ENCODE data around the gene PXK.

The PXK gene

GRCh38 chr3:58346368-58346767 is 13.7 kb downstream of the PXK start:
- no peaks in the 10 kb centered on the region for H3K27me3 ChIP-seq (ENCODE audit: control insufficient read depth in 2 of 2, insufficient read depth in 2 of 2, low read length in 2 of 2)
- H3K9ac ChIP-seq (ENCODE audit: low read depth in 1 of 2, low read length in 2 of 2), result no peak overlapping the region
- peaks cover 0 to 3% of the 10 kb centered on the region in 2 donors for H3K4me1 ChIP-seq (ENCODE audit: control insufficient read depth in 2 of 2, insufficient read depth in 2 of 2, low read length in 2 of 2)
- no peaks in the 10 kb centered on the region for H3K9me3 ChIP-seq (ENCODE audit: control insufficient read depth in 2 of 2, low read length in 2 of 2)
- no peak overlapping the region for H3K4me3 ChIP-seq (ENCODE audit: low read length in 2 of 2)
- H3K36me3 ChIP-seq (ENCODE audit: control insufficient read depth in 2 of 2, insufficient read depth in 2 of 2, low read length in 2 of 2), result peaks cover 0 to 6% of the 10 kb centered on the region in 2 donors
- no peak overlapping the region for H3K27ac ChIP-seq (ENCODE audit: low read depth in 2 of 2, low read length in 2 of 2)

GRCh38 chr3:58347984-58348383 is 15.3 kb downstream of the PXK start:
- peaks cover 0 to 6% of the 10 kb centered on the region in 2 donors for H3K36me3 ChIP-seq (ENCODE audit: control insufficient read depth in 2 of 2, insufficient read depth in 2 of 2, low read length in 2 of 2)
- H3K27ac ChIP-seq (ENCODE audit: low read depth in 2 of 2, low read length in 2 of 2), result no peak overlapping the region
- no peaks in the 10 kb centered on the region for H3K27me3 ChIP-seq (ENCODE audit: control insufficient read depth in 2 of 2, insufficient read depth in 2 of 2, low read length in 2 of 2)
- no peak overlapping the region for H3K9ac ChIP-seq (ENCODE audit: low read depth in 1 of 2, low read length in 2 of 2)
- no peak overlapping the region for H3K4me3 ChIP-seq (ENCODE audit: low read length in 2 of 2)
- H3K4me1 ChIP-seq (ENCODE audit: control insufficient read depth in 2 of 2, insufficient read depth in 2 of 2, low read length in 2 of 2), result peaks cover 0 to 3% of the 10 kb centered on the region in 2 donors
- no peaks in the 10 kb centered on the region for H3K9me3 ChIP-seq (ENCODE audit: control insufficient read depth in 2 of 2, low read length in 2 of 2)

GRCh38 chr3:58349792-58350626 is 17.3 kb downstream of the PXK start:
- H3K36me3 ChIP-seq (ENCODE audit: control insufficient read depth in 2 of 2, insufficient read depth in 2 of 2, low read length in 2 of 2), result no peaks in the 10 kb centered on the region
- H3K4me3 ChIP-seq (ENCODE audit: low read length in 2 of 2), result no peak overlapping the region
- peak overlapping the region in 1 of 2 donors; percentile 33 for H3K27ac ChIP-seq (ENCODE audit: low read depth in 2 of 2, low read length in 2 of 2)
- H3K9ac ChIP-seq (ENCODE audit: low read depth in 1 of 2, low read length in 2 of 2), result no peak overlapping the region
- H3K9me3 ChIP-seq (ENCODE audit: control insufficient read depth in 2 of 2, low read length in 2 of 2), result no peaks in the 10 kb centered on the region
- no peaks in the 10 kb centered on the region for H3K27me3 ChIP-seq (ENCODE audit: control insufficient read depth in 2 of 2, insufficient read depth in 2 of 2, low read length in 2 of 2)
- no peaks in the 10 kb centered on the region for H3K4me1 ChIP-seq (ENCODE audit: control insufficient read depth in 2 of 2, insufficient read depth in 2 of 2, low read length in 2 of 2)

- H3K27ac ChIP-seq (ENCODE audit: low read depth in 2 of 2, low read length in 2 of 2), result peak overlapping the region in 1 of 2 donors; percentile 33
- peaks cover 0 to 4% of the 10 kb centered on the region in 2 donors for H3K4me1 ChIP-seq (ENCODE audit: control insufficient read depth in 2 of 2, insufficient read depth in 2 of 2, low read length in 2 of 2)
- H3K4me3 ChIP-seq (ENCODE audit: low read length in 2 of 2), result no peak overlapping the region
- no peaks in the 10 kb centered on the region for H3K36me3 ChIP-seq (ENCODE audit: control insufficient read depth in 2 of 2, insufficient read depth in 2 of 2, low read length in 2 of 2)
- no peaks in the 10 kb centered on the region for H3K27me3 ChIP-seq (ENCODE audit: control insufficient read depth in 2 of 2, insufficient read depth in 2 of 2, low read length in 2 of 2)
- no peaks in the 10 kb centered on the region for H3K9me3 ChIP-seq (ENCODE audit: control insufficient read depth in 2 of 2, low read length in 2 of 2)
- H3K9ac ChIP-seq (ENCODE audit: low read depth in 1 of 2, low read length in 2 of 2), result no peak overlapping the region
These were observed 17.9 kb downstream of the PXK start for GRCh38 chr3:58350627-58351013.

- no peak overlapping the region for H3K27ac ChIP-seq (ENCODE audit: low read depth in 2 of 2, low read length in 2 of 2)
- peaks cover 0 to 12% of the 10 kb centered on the region in 2 donors for H3K4me1 ChIP-seq (ENCODE audit: control insufficient read depth in 2 of 2, insufficient read depth in 2 of 2, low read length in 2 of 2)
- H3K27me3 ChIP-seq (ENCODE audit: control insufficient read depth in 2 of 2, insufficient read depth in 2 of 2, low read length in 2 of 2), result no peaks in the 10 kb centered on the region
- no peak overlapping the region for H3K4me3 ChIP-seq (ENCODE audit: low read length in 2 of 2)
- no peak overlapping the region for H3K9ac ChIP-seq (ENCODE audit: low read depth in 1 of 2, low read length in 2 of 2)
- H3K36me3 ChIP-seq (ENCODE audit: control insufficient read depth in 2 of 2, insufficient read depth in 2 of 2, low read length in 2 of 2), result no peaks in the 10 kb centered on the region
- no peaks in the 10 kb centered on the region for H3K9me3 ChIP-seq (ENCODE audit: control insufficient read depth in 2 of 2, low read length in 2 of 2)
These were observed 19.2 kb downstream of the PXK start for GRCh38 chr3:58351920-58352319.

- H3K9me3 ChIP-seq (ENCODE audit: control insufficient read depth in 2 of 2, low read length in 2 of 2), result no peaks in the 10 kb centered on the region
- no peaks in the 10 kb centered on the region for H3K36me3 ChIP-seq (ENCODE audit: control insufficient read depth in 2 of 2, insufficient read depth in 2 of 2, low read length in 2 of 2)
- no peak overlapping the region for H3K4me3 ChIP-seq (ENCODE audit: low read length in 2 of 2)
- H3K9ac ChIP-seq (ENCODE audit: low read depth in 1 of 2, low read length in 2 of 2), result no peak overlapping the region
- no peaks in the 10 kb centered on the region for H3K27me3 ChIP-seq (ENCODE audit: control insufficient read depth in 2 of 2, insufficient read depth in 2 of 2, low read length in 2 of 2)
- peaks cover 0 to 12% of the 10 kb centered on the region in 2 donors for H3K4me1 ChIP-seq (ENCODE audit: control insufficient read depth in 2 of 2, insufficient read depth in 2 of 2, low read length in 2 of 2)
- H3K27ac ChIP-seq (ENCODE audit: low read depth in 2 of 2, low read length in 2 of 2), result no peak overlapping the region
These were observed 19.9 kb downstream of the PXK start for GRCh38 chr3:58352626-58353025.

GRCh38 chr3:58353722-58354553 is 21.2 kb downstream of the PXK start:
- H3K9me3 ChIP-seq (ENCODE audit: control insufficient read depth in 2 of 2, low read length in 2 of 2), result no peaks in the 10 kb centered on the region
- no peaks in the 10 kb centered on the region for H3K27me3 ChIP-seq (ENCODE audit: control insufficient read depth in 2 of 2, insufficient read depth in 2 of 2, low read length in 2 of 2)
- peak overlapping the region in 1 of 2 donors; percentile 40 for H3K27ac ChIP-seq (ENCODE audit: low read depth in 2 of 2, low read length in 2 of 2)
- H3K4me3 ChIP-seq (ENCODE audit: low read length in 2 of 2), result peak overlapping the region in 1 of 2 donors; percentile 35
- peak overlapping the region in 1 of 2 donors; percentile 2 for H3K9ac ChIP-seq (ENCODE audit: low read depth in 1 of 2, low read length in 2 of 2)
- no peaks in the 10 kb centered on the region for H3K36me3 ChIP-seq (ENCODE audit: control insufficient read depth in 2 of 2, insufficient read depth in 2 of 2, low read length in 2 of 2)
- peaks cover 0 to 16% of the 10 kb centered on the region in 2 donors for H3K4me1 ChIP-seq (ENCODE audit: control insufficient read depth in 2 of 2, insufficient read depth in 2 of 2, low read length in 2 of 2)

GRCh38 chr3:58355179-58355578 is 22.5 kb downstream of the PXK start:
- Histone ChIP-seq H3K36me3 (ENCODE audit: control insufficient read depth in 2 of 2, insufficient read depth in 2 of 2, low read length in 2 of 2) (no peaks in the 10 kb centered on the region), H3K9me3 (ENCODE audit: control insufficient read depth in 2 of 2, low read length in 2 of 2) (no peaks in the 10 kb centered on the region), H3K27me3 (ENCODE audit: control insufficient read depth in 2 of 2, insufficient read depth in 2 of 2, low read length in 2 of 2) (no peaks in the 10 kb centered on the region), H3K4me1 (ENCODE audit: control insufficient read depth in 2 of 2, insufficient read depth in 2 of 2, low read length in 2 of 2) (peaks cover 0 to 16% of the 10 kb centered on the region in 2 donors), H3K4me3 (ENCODE audit: low read length in 2 of 2) (peak overlapping the region in 1 of 2 donors; percentile 1), H3K27ac (ENCODE audit: low read depth in 2 of 2, low read length in 2 of 2) (peak overlapping the region in 1 of 2 donors; percentile 68), H3K9ac (ENCODE audit: low read depth in 1 of 2, low read length in 2 of 2) (no peak overlapping the region)

- H3K27ac ChIP-seq (ENCODE audit: low read depth in 2 of 2, low read length in 2 of 2), result no peak overlapping the region
- peak overlapping the region in 1 of 2 donors; percentile 9 for H3K4me3 ChIP-seq (ENCODE audit: low read length in 2 of 2)
- peaks cover 0 to 16% of the 10 kb centered on the region in 2 donors for H3K4me1 ChIP-seq (ENCODE audit: control insufficient read depth in 2 of 2, insufficient read depth in 2 of 2, low read length in 2 of 2)
- H3K27me3 ChIP-seq (ENCODE audit: control insufficient read depth in 2 of 2, insufficient read depth in 2 of 2, low read length in 2 of 2), result no peaks in the 10 kb centered on the region
- no peaks in the 10 kb centered on the region for H3K9me3 ChIP-seq (ENCODE audit: control insufficient read depth in 2 of 2, low read length in 2 of 2)
- no peak overlapping the region for H3K9ac ChIP-seq (ENCODE audit: low read depth in 1 of 2, low read length in 2 of 2)
- H3K36me3 ChIP-seq (ENCODE audit: control insufficient read depth in 2 of 2, insufficient read depth in 2 of 2, low read length in 2 of 2), result no peaks in the 10 kb centered on the region
These were observed 23.4 kb downstream of the PXK start for GRCh38 chr3:58356054-58356453.

GRCh38 chr3:58357402-58357801 is 24.7 kb downstream of the PXK start:
- no peaks in the 10 kb centered on the region for H3K36me3 ChIP-seq (ENCODE audit: control insufficient read depth in 2 of 2, insufficient read depth in 2 of 2, low read length in 2 of 2)
- peaks cover 0 to 16% of the 10 kb centered on the region in 2 donors for H3K4me1 ChIP-seq (ENCODE audit: control insufficient read depth in 2 of 2, insufficient read depth in 2 of 2, low read length in 2 of 2)
- no peak overlapping the region for H3K4me3 ChIP-seq (ENCODE audit: low read length in 2 of 2)
- no peak overlapping the region for H3K27ac ChIP-seq (ENCODE audit: low read depth in 2 of 2, low read length in 2 of 2)
- H3K9me3 ChIP-seq (ENCODE audit: control insufficient read depth in 2 of 2, low read length in 2 of 2), result no peaks in the 10 kb centered on the region
- no peaks in the 10 kb centered on the region for H3K27me3 ChIP-seq (ENCODE audit: control insufficient read depth in 2 of 2, insufficient read depth in 2 of 2, low read length in 2 of 2)
- no peak overlapping the region for H3K9ac ChIP-seq (ENCODE audit: low read depth in 1 of 2, low read length in 2 of 2)

All from mucosa of rectum (tissue), 2 donors.